GM13977 (cell line): ENCODE results near the gene BNC1.

Experiments used
- DNase-seq: peaks from one replicate; pipeline ENCODE4 v3.0.0; 2012; ENCODE audit warnings: low spot score
- CTCF ChIP-seq: IDR thresholded peaks from 2 replicates; pipeline ENCODE4 v1.5.1; 2012; ENCODE audit warnings: mild to moderate bottlenecking, control low read depth; ENCODE audit not compliant: insufficient read depth; ENCODE audit errors: extremely low read depth, missing control alignments
- in situ Hi-C: fragments of 300-500 bp; cut with MboI; formaldehyde crosslinking; loops from one replicate; pipeline ENCODE4 v1.12.0; 2022; ENCODE audit warnings: low sequenced_read_pairs, low pct_unique_long_range_greater_than_20kb, mixed read lengths, inconsistent platforms; ENCODE audit not compliant: unreplicated experiment

The BNC1 gene

GRCh38 chr15:83320844-83321243, 36.4 kb upstream of the BNC1 start:
- TF ChIP-seq CTCF = no peak
- no peak for DNase-seq
- in situ Hi-C loops = no loop called here

GRCh38 chr15:83320404-83320803, 35.9 kb upstream of the BNC1 start:
- no peak for TF ChIP-seq CTCF
- in situ Hi-C loops = no loop called here
- DNase-seq = no peak

- in situ Hi-C loops = no loop called here
- TF ChIP-seq CTCF = no peak
- DNase-seq = no peak
Measured at GRCh38 chr15:83319771-83320170, 35.3 kb upstream of the BNC1 start.

- in situ Hi-C loops = no loop called here
- DNase-seq = no peak
- TF ChIP-seq CTCF = no peak
Measured at GRCh38 chr15:83318861-83319415, 34.5 kb upstream of the BNC1 start.

- in situ Hi-C loops = no loop called here
- TF ChIP-seq CTCF = no peak
- DNase-seq = no peak
Measured at GRCh38 chr15:83318036-83318435, 33.6 kb upstream of the BNC1 start.

- TF ChIP-seq CTCF = no peak
- no peak for DNase-seq
- in situ Hi-C loops = no loop called here
Measured at GRCh38 chr15:83312071-83312470, 27.6 kb upstream of the BNC1 start.
